Transverse colon (tissue), 4 donors: ENCODE data around the gene PRKCD. TPM values are rescaled to one million over a fixed set of nuclear protein-coding genes. Genes with fewer than 3 reads are reported as not detected.

Experiments
- DNase-seq: peaks from one replicate; pipeline ENCODE4 v3.0.0-alpha.2; 2019
- H3K27ac ChIP-seq, 4 donors: fragments of 200-600 bp; sonication (generic); 2 replicates each; pipeline ENCODE4 v1.5.1; 2016 to 2018; ENCODE audit warnings: inconsistent platforms in 4 of 4
- H3K27me3 ChIP-seq: fragments of 200-600 bp; sonication (generic); 2 replicates; pipeline ENCODE4 v1.5.1; 2017; ENCODE audit warnings: inconsistent platforms
- H3K36me3 ChIP-seq, 4 donors: fragments of 200-600 bp; sonication (generic); 2 replicates each; pipeline ENCODE4 v1.5.1; 2017 to 2019; ENCODE audit warnings: inconsistent platforms in 4 of 4
- H3K4me1 ChIP-seq, 4 donors: fragments of 200-600 bp; sonication (generic); 2 replicates each; pipeline ENCODE4 v1.5.1; 2017 to 2020; ENCODE audit warnings: inconsistent platforms in 4 of 4
- H3K4me3 ChIP-seq, 4 donors: fragments of 200-600 bp; sonication (generic); 1 replicate in 1 of 4; 2 replicates in 3 of 4; pipeline versions ENCODE4 v1.5.1 to v1.6.1; 2017 to 2019; ENCODE audit warnings: inconsistent platforms in 4 of 4
- H3K9me3 ChIP-seq, 2 donors: fragments of 200-600 bp; sonication (generic); 2 replicates each; pipeline ENCODE4 v1.5.1; 2017 to 2019; ENCODE audit warnings: inconsistent platforms in 2 of 2
- CTCF ChIP-seq, 5 experiments: fragments of 200-600 bp in 3 of 5; fragments of 450-650 bp in 2 of 5; sonication (generic) in 3 of 5; IDR thresholded peaks; 1 replicate in 2 of 5; 2 replicates in 3 of 5; pipeline ENCODE4 v1.5.1; 2016 to 2017; ENCODE audit warnings: antibody characterized with exemption in 5 of 5, inconsistent platforms in 3 of 5, mild to moderate bottlenecking in 2 of 5, moderate library complexity in 1 of 5
- POLR2A ChIP-seq: fragments of 450-650 bp; IDR thresholded peaks from one replicate; pipeline ENCODE4 v1.6.1; 2016; ENCODE audit warnings: antibody characterized with exemption, mild to moderate bottlenecking, moderate library complexity
- WGBS, 2 donors: methylation state at CpG; one replicate each; pipeline ENCODE4 v1.1.5; 2018; ENCODE audit warnings: low coverage in 1 of 2; 5-methylcytosine and 5-hydroxymethylcytosine counted together
- in situ Hi-C, 4 donors: fragments of 200-750 bp; cut with MboI; loops; one replicate each; pipeline versions ENCODE4 v1.15.0 to v1.15.1; 2017; ENCODE audit warnings: low sequenced_read_pairs in 3 of 4, low pct_ligation_motif_present in 1 of 4, low pct_unique_long_range_greater_than_20kb in 1 of 4
- intact Hi-C: fragments of 100-400 bp; cut with DNase I; formaldehyde crosslinking; loops from one replicate; pipeline ENCODE4 v1.15.1; 2023; ENCODE audit warnings: low total_unique reads
- total RNA-seq, 4 donors: library from RNA; depleted of rRNA; stranded (reverse); fragments of >200 nt; gene quantifications; one replicate each; pipeline ENCODE4 v1.1.0, GENCODE V29; 2016

Gene PRKCD
- total RNA-seq, 4 donors from 2014 or later = 43.8 to 78.9 (median 55.9) TPM

GRCh38 chr3:53242155-53242554, 81.1 kb downstream of the PRKCD start:
- H3K4me3 ChIP-seq = no peak overlapping the region
- no peak for TF ChIP-seq POLR2A
- no peak for TF ChIP-seq CTCF (IDR thresholded peaks at IDR 0.05)
- intact Hi-C loops (no loop called here), in situ Hi-C loops (no loop called here)
- DNase-seq = no peak
- H3K9me3 ChIP-seq = no peaks in the 10 kb centered on the region
- no peaks in the 10 kb centered on the region for H3K27me3 ChIP-seq
- H3K27ac ChIP-seq = no peak overlapping the region
- H3K36me3 ChIP-seq = peaks cover 0 to 26% (median 11%) of the 10 kb centered on the region in 4 donors
- 96% methylated on average over 6 of the region's 7 CpGs; no CpG with 5 or more reads in 1 of the 2 donors for WGBS, 2 donors
- H3K4me1 ChIP-seq = peaks cover 17 to 43% (median 36%) of the 10 kb centered on the region in 4 donors

Other genes with a start within 250 kb of the PRKCD start
- 10 to 100 TPM in 2 of 4 donors, 1 to 10 TPM in 2; 1.9 to 33.0 (median 18.1) TPM for gene SFMBT1, start 115.1 kb upstream of the PRKCD start, total RNA-seq
- gene RFT1, start 30.8 kb upstream of the PRKCD start, total RNA-seq = 10 to 100 TPM in 1 of 4 donors, 1 to 10 TPM in 3; 2.2 to 10.3 (median 8.5) TPM
- gene TKT, start 94.8 kb downstream of the PRKCD start, total RNA-seq = 100 to 1,000 TPM in 3 of 4 donors, 10 to 100 TPM in 1; 97.3 to 338 (median 167) TPM
- gene DCP1A, start 186.3 kb downstream of the PRKCD start, total RNA-seq = 10 to 100 TPM; 11.6 to 22.4 (median 17.2) TPM